HG03095 (cell line): ENCODE results near the gene ASB11.

Experiments
- ATAC-seq: cut with Tn5 transposase; IDR thresholded peaks from one replicate; pipeline ENCODE4 v1.9.1; 2021; ENCODE audit warnings: moderate library complexity; ENCODE audit not compliant: unreplicated experiment

The ASB11 gene

GRCh38 chrX:15235001-15235400 lies 80.4 kb downstream of the ASB11 start:
- no peak for ATAC-seq

GRCh38 chrX:15233416-15234015 lies 81.9 kb downstream of the ASB11 start:
- no peak for ATAC-seq
